Panc1 (cell line): ENCODE results near the gene HMGA1. TPM values are rescaled to one million over a fixed set of nuclear protein-coding genes. Genes with fewer than 3 reads are reported as not detected.

Source experiments
- ATAC-seq: fragments of 200-7000 bp; cut with Tn5 transposase; 2 replicates; pipeline ENCODE4 v1.9.1; 2020; ENCODE audit warnings: mild to moderate bottlenecking, moderate library complexity
- BruUV-seq: library from RNA; stranded (reverse); fragments of 400-500 nt; replicated peaks from 2 replicates; lab custom pipeline; 2021; lab: Mats Ljungman, UMichigan
- CTCF ChIA-PET: fragments of 300-600 bp; sonication (Branson Sonifier 250); formaldehyde crosslinking; loops from one replicate; lab custom pipeline; 2022; ENCODE audit warnings: antibody characterized with exemption; lab: Charles Lee
- POLR2A ChIA-PET: fragments of 300-600 bp; sonication (Branson Sonifier 250); formaldehyde crosslinking; loops from one replicate; lab custom pipeline; 2022; ENCODE audit warnings: antibody characterized with exemption; lab: Charles Lee
- DNase-seq: peaks from one replicate; pipeline ENCODE4 v3.0.0-alpha.2; 2010; ENCODE audit warnings: low read depth, low spot score
- H3K27ac ChIP-seq: 2 replicates; pipeline ENCODE4 v1.5.1; 2011; ENCODE audit warnings: mild to moderate bottlenecking, low read length, inconsistent platforms
- H3K27me3 ChIP-seq: fragments of 200-500 bp; sonication (Bioruptor generic); 2 replicates; pipeline ENCODE4 v1.6.0; 2014; ENCODE audit warnings: low read length, inconsistent platforms; ENCODE audit not compliant: control insufficient read depth, insufficient read depth
- H3K36me3 ChIP-seq: fragments of 200-500 bp; sonication (Bioruptor generic); 2 replicates; pipeline ENCODE4 v1.5.1; 2014; ENCODE audit warnings: inconsistent platforms, mild to moderate bottlenecking, low read length, moderate library complexity; ENCODE audit not compliant: control insufficient read depth, insufficient read depth
- H3K4me1 ChIP-seq: 2 replicates; pipeline ENCODE4 v1.5.1; 2011; ENCODE audit warnings: inconsistent platforms, mild to moderate bottlenecking, low read length, moderate library complexity; ENCODE audit not compliant: control insufficient read depth, insufficient read depth
- H3K4me3 ChIP-seq, 2 experiments: 2 replicates each; pipeline ENCODE4 v1.5.1; 2011 to 2012; ENCODE audit warnings: low read depth in 2 of 2, low read length in 2 of 2, mild to moderate bottlenecking in 2 of 2, inconsistent platforms in 1 of 2, moderate library complexity in 1 of 2
- H3K9me3 ChIP-seq: fragments of 200-500 bp; sonication (Bioruptor generic); 2 replicates; pipeline ENCODE4 v1.5.1; 2014; ENCODE audit warnings: low read depth, mild to moderate bottlenecking, inconsistent platforms, low read length, moderate library complexity; ENCODE audit not compliant: control insufficient read depth, insufficient read depth
- POLR2AphosphoS5 ChIP-seq: IDR thresholded peaks from 2 replicates; pipeline ENCODE4 v1.6.1; 2012; ENCODE audit warnings: mild to moderate bottlenecking, low read depth, low read length, moderate library complexity
- SIN3A ChIP-seq: IDR thresholded peaks from 2 replicates; pipeline ENCODE4 v1.6.1; 2012; ENCODE audit warnings: low read depth, mild to moderate bottlenecking, low read length, moderate library complexity, borderline replicate concordance; ENCODE audit not compliant: insufficient read depth
- TCF7L2 ChIP-seq: IDR thresholded peaks from 2 replicates; pipeline ENCODE4 v1.6.1; 2011; ENCODE audit warnings: mild to moderate bottlenecking, low read depth, low read length, inconsistent platforms
- in situ Hi-C: cut with HindIII; loops from 2 replicates; pipeline ENCODE4 v1.10.0; 2016; ENCODE audit warnings: low sequenced_read_pairs, low pct_unique_long_range_greater_than_20kb
- intact Hi-C: fragments of 100-400 bp; cut with micrococcal nuclease; formaldehyde crosslinking; loops from one replicate; pipeline ENCODE4 v1.10.0; 2022; ENCODE audit not compliant: unreplicated experiment
- total RNA-seq: library from RNA; stranded (reverse); gene quantifications from one replicate; pipeline ENCODE4 v1.2.1, GENCODE V29; 2021; ENCODE audit not compliant: unreplicated experiment
- TF ChIP-seq, protein P1 (sequence below), 2 experiments: IDR thresholded peaks; 2 replicates each; pipeline ENCODE4 v1.6.1; 2011 to 2012; ENCODE audit warnings: low read depth in 2 of 2, control low read depth in 1 of 2, low read length in 1 of 2, mild to moderate bottlenecking in 1 of 2, moderate library complexity in 1 of 2; ENCODE audit not compliant: insufficient read depth in 1 of 2
- TF ChIP-seq, protein P2 (sequence below): fragments of 450-650 bp; IDR thresholded peaks from 2 replicates; pipeline ENCODE4 v1.5.1; 2017; ENCODE audit warnings: mild to moderate bottlenecking

The HMGA1 gene
- total RNA-seq, 1 experiment from 2014 or later, result 444 TPM

- DNase-seq (no peak), ATAC-seq (no peak)
- Histone ChIP-seq H3K4me1 (peaks cover 68% of the 10 kb centered on the region), H3K27ac (peak overlapping the region; percentile 90), H3K9me3 (no peaks in the 10 kb centered on the region), H3K27me3 (no peaks in the 10 kb centered on the region), H3K4me3 (peak overlapping the region; percentile 73 to 78; a peak in 3 of 4 replicates), H3K36me3 (peaks cover 4% of the 10 kb centered on the region; the same call in 1 of the 2 replicates)
- ChIA-PET CTCF (no interaction called here), POLR2A (no interaction called here)
- in situ Hi-C loops (no loop called here), intact Hi-C loops (loop anchor here (5.0 kb wide), 1 partner anchor 43 kb away; no protein-coding TSS in a partner anchor)
- no TSS peak for BruUV-seq
- no peak for TF ChIP-seq POLR2AphosphoS5
- TF ChIP-seq SIN3A, result no peak
- TF ChIP-seq TCF7L2, result no peak
- TF ChIP-seq, protein P1, sequence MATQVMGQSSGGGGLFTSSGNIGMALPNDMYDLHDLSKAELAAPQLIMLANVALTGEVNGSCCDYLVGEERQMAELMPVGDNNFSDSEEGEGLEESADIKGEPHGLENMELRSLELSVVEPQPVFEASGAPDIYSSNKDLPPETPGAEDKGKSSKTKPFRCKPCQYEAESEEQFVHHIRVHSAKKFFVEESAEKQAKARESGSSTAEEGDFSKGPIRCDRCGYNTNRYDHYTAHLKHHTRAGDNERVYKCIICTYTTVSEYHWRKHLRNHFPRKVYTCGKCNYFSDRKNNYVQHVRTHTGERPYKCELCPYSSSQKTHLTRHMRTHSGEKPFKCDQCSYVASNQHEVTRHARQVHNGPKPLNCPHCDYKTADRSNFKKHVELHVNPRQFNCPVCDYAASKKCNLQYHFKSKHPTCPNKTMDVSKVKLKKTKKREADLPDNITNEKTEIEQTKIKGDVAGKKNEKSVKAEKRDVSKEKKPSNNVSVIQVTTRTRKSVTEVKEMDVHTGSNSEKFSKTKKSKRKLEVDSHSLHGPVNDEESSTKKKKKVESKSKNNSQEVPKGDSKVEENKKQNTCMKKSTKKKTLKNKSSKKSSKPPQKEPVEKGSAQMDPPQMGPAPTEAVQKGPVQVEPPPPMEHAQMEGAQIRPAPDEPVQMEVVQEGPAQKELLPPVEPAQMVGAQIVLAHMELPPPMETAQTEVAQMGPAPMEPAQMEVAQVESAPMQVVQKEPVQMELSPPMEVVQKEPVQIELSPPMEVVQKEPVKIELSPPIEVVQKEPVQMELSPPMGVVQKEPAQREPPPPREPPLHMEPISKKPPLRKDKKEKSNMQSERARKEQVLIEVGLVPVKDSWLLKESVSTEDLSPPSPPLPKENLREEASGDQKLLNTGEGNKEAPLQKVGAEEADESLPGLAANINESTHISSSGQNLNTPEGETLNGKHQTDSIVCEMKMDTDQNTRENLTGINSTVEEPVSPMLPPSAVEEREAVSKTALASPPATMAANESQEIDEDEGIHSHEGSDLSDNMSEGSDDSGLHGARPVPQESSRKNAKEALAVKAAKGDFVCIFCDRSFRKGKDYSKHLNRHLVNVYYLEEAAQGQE (IDR thresholded peaks at IDR 0.05; ENCODE audit: insufficient read depth in 1 of 2, low read depth in 2 of 2, low read length in 1 of 2), result no peak
- TF ChIP-seq, protein P2, sequence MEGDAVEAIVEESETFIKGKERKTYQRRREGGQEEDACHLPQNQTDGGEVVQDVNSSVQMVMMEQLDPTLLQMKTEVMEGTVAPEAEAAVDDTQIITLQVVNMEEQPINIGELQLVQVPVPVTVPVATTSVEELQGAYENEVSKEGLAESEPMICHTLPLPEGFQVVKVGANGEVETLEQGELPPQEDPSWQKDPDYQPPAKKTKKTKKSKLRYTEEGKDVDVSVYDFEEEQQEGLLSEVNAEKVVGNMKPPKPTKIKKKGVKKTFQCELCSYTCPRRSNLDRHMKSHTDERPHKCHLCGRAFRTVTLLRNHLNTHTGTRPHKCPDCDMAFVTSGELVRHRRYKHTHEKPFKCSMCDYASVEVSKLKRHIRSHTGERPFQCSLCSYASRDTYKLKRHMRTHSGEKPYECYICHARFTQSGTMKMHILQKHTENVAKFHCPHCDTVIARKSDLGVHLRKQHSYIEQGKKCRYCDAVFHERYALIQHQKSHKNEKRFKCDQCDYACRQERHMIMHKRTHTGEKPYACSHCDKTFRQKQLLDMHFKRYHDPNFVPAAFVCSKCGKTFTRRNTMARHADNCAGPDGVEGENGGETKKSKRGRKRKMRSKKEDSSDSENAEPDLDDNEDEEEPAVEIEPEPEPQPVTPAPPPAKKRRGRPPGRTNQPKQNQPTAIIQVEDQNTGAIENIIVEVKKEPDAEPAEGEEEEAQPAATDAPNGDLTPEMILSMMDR, result no peak
Observed at GRCh38 chr6:34239893-34240292, 3.2 kb downstream of the HMGA1 start.

GRCh38 chr6:34240329-34241248 lies 3.9 kb downstream of the HMGA1 start:
- TF ChIP-seq POLR2AphosphoS5, result no peak
- TF ChIP-seq, protein P2, result no peak
- TF ChIP-seq, protein P1 (IDR thresholded peaks at IDR 0.05; ENCODE audit: insufficient read depth in 1 of 2, low read depth in 2 of 2, low read length in 1 of 2), result no peak
- no peak for TF ChIP-seq TCF7L2
- no peak for TF ChIP-seq SIN3A
- ChIA-PET POLR2A (no interaction called here), CTCF (interaction anchor here (0.5 kb wide), 1 partner anchor 147 kb away, joined by 4 read pairs; no protein-coding TSS in a partner anchor)
- peak overlapping the region in 1 of 2 experiments; percentile 73; a peak in 2 of 4 replicates for H3K4me3 ChIP-seq
- peaks cover 73% of the 10 kb centered on the region for H3K4me1 ChIP-seq
- in situ Hi-C loops (no loop called here), intact Hi-C loops (loop anchor here (5.0 kb wide), 1 partner anchor 43 kb away; no protein-coding TSS in a partner anchor)
- no peaks in the 10 kb centered on the region for H3K9me3 ChIP-seq
- H3K27ac ChIP-seq, result peak overlapping the region; percentile 90
- H3K36me3 ChIP-seq, result peaks cover 4% of the 10 kb centered on the region; the same call in 1 of the 2 replicates
- DNase-seq, result no peak
- no TSS peak for BruUV-seq
- no peak for ATAC-seq
- no peaks in the 10 kb centered on the region for H3K27me3 ChIP-seq
